OCI-LY7 (cell line): Measurements from ENCODE around the gene TBC1D5. TPM values are rescaled to one million over a fixed set of nuclear protein-coding genes. Genes with fewer than 3 reads are reported as not detected.

Experiments
- BruUV-seq: library from RNA; stranded (reverse); fragments of 400-500 nt; replicated peaks from 2 replicates; lab custom pipeline; 2021; lab: Mats Ljungman, UMichigan
- CTCF ChIA-PET: fragments of 300-600 bp; sonication (Branson Sonifier 250); formaldehyde crosslinking; loops from one replicate; lab custom pipeline; 2022; ENCODE audit warnings: antibody characterized with exemption; ENCODE audit not compliant: unreplicated experiment; lab: Charles Lee
- POLR2A ChIA-PET: fragments of 300-600 bp; sonication (Branson Sonifier 250); formaldehyde crosslinking; loops from one replicate; lab custom pipeline; 2022; ENCODE audit warnings: antibody characterized with exemption; lab: Charles Lee
- DNase-seq: peaks from one replicate; pipeline ENCODE4 v3.0.0-alpha.2; 2015; ENCODE audit warnings: low spot score
- H2AFZ ChIP-seq: fragments of 200-600 bp; sonication (generic), shearing (Covaris generic); 2 replicates; pipeline ENCODE4 v1.6.1; 2014; ENCODE audit warnings: mild to moderate bottlenecking, antibody characterized with exemption, low read length, moderate library complexity
- H3K27ac ChIP-seq: fragments of 200-600 bp; sonication (generic); 2 replicates; pipeline ENCODE4 v1.5.1; 2014; ENCODE audit warnings: mixed run types, low read depth, mild to moderate bottlenecking, moderate library complexity, low read length, inconsistent platforms; ENCODE audit not compliant: poor library complexity, severe bottlenecking
- H3K36me3 ChIP-seq: fragments of 200-600 bp; sonication (generic); 2 replicates; pipeline ENCODE4 v1.6.1; 2014; ENCODE audit warnings: mild to moderate bottlenecking, antibody characterized with exemption, low read length, moderate library complexity, mixed read lengths; ENCODE audit not compliant: insufficient read depth
- H3K4me1 ChIP-seq: fragments of 200-600 bp; sonication (generic); 2 replicates; pipeline ENCODE4 v1.5.1; 2014; ENCODE audit warnings: mild to moderate bottlenecking, low read length; ENCODE audit not compliant: insufficient read depth, poor library complexity, severe bottlenecking
- H3K4me2 ChIP-seq: fragments of 200-600 bp; sonication (generic); 2 replicates; pipeline ENCODE4 v1.6.1; 2014; ENCODE audit warnings: mild to moderate bottlenecking, low read length
- H3K4me3 ChIP-seq: fragments of 200-600 bp; sonication (generic); 2 replicates; pipeline ENCODE4 v1.5.1; 2014; ENCODE audit warnings: mild to moderate bottlenecking, low read depth, low read length; ENCODE audit not compliant: poor library complexity, severe bottlenecking
- H3K79me2 ChIP-seq: fragments of 200-600 bp; sonication (generic); 2 replicates; pipeline ENCODE4 v1.6.1; 2016; ENCODE audit warnings: low read depth, mild to moderate bottlenecking, low read length, moderate library complexity, mixed read lengths; ENCODE audit not compliant: insufficient read depth
- H3K9me2 ChIP-seq: fragments of 200-600 bp; sonication (generic); 2 replicates; pipeline ENCODE4 v1.6.1; 2016; ENCODE audit warnings: mild to moderate bottlenecking, low read length, mixed read lengths; ENCODE audit not compliant: insufficient read depth
- H3K9me3 ChIP-seq: fragments of 200-600 bp; sonication (generic); 2 replicates; pipeline ENCODE4 v1.6.1; 2014; ENCODE audit warnings: mild to moderate bottlenecking, mixed run types, low read length, mixed read lengths
- H4K20me1 ChIP-seq: fragments of 200-600 bp; sonication (generic); 2 replicates; pipeline ENCODE4 v1.6.1; 2014; ENCODE audit warnings: mild to moderate bottlenecking, antibody characterized with exemption, low read length, moderate library complexity, mixed read lengths; ENCODE audit not compliant: insufficient read depth
- EZH2phosphoT487 ChIP-seq: fragments of 200-600 bp; sonication (generic); IDR thresholded peaks from 2 replicates; pipeline ENCODE4 v1.6.1; 2018; ENCODE audit warnings: low read depth, borderline replicate concordance, mild to moderate bottlenecking, mixed run types, antibody characterized with exemption, low read length, moderate library complexity, mixed read lengths
- intact Hi-C: fragments of 100-400 bp; cut with micrococcal nuclease; formaldehyde crosslinking; loops from one replicate; pipeline ENCODE4 v1.10.0; 2022; ENCODE audit not compliant: unreplicated experiment
- total RNA-seq, 2 experiments: library from RNA; depleted of rRNA in 1 of 2; stranded (reverse); fragments of >200 nt in 1 of 2; shearing (Covaris generic) in 1 of 2; gene quantifications; 2 replicates each; pipeline ENCODE4 v1.2.3, GENCODE V29; 2014 to 2022
- TF ChIP-seq, protein P1 (sequence below): fragments of 200-600 bp; sonication (generic); conservative IDR thresholded peaks from 2 replicates; pipeline ENCODE4 v1.5.1; 2014; ENCODE audit warnings: mild to moderate bottlenecking, antibody characterized with exemption, low read length, moderate library complexity, mixed read lengths

TBC1D5 gene
- total RNA-seq, 2 experiments from 2014 or later: 78.5 to 82.4 TPM

DNA sequence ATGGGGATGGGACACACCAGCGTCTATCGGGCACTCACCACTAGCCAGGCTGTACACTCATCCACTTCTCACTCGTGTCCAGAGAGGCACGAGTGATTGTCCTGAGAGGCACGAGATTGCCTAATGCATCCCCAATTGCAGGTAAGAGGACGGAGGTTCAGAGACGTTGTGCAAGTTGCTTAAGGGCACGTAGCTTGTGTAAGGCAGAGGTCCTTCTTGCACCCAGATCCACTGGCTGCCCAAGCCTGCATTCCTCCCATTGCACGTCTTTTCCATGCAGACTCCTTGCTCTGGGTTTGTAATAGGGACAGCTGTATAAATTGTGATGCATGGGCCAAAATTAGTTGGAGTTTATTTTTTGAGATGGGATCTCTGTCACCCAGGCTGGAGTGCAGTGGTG, 593.4 kb downstream of the TBC1D5 start:
- Histone ChIP-seq H3K9me3 (no peaks in the 10 kb centered on the region), H3K36me3 (peaks cover 14% of the 10 kb centered on the region), H3K4me3 (no peak overlapping the region), H3K79me2 (no peaks in the 10 kb centered on the region), H4K20me1 (no peaks in the 10 kb centered on the region), H3K27ac (no peak overlapping the region), H3K4me2 (no peak overlapping the region), H2AFZ (no peak overlapping the region), H3K4me1 (no peaks in the 10 kb centered on the region), H3K9me2 (no peaks in the 10 kb centered on the region)
- no TSS peak for BruUV-seq
- POLR2A ChIA-PET: no interaction called here
- intact Hi-C loops: no loop called here
- no peak for DNase-seq
- TF ChIP-seq, protein P1, sequence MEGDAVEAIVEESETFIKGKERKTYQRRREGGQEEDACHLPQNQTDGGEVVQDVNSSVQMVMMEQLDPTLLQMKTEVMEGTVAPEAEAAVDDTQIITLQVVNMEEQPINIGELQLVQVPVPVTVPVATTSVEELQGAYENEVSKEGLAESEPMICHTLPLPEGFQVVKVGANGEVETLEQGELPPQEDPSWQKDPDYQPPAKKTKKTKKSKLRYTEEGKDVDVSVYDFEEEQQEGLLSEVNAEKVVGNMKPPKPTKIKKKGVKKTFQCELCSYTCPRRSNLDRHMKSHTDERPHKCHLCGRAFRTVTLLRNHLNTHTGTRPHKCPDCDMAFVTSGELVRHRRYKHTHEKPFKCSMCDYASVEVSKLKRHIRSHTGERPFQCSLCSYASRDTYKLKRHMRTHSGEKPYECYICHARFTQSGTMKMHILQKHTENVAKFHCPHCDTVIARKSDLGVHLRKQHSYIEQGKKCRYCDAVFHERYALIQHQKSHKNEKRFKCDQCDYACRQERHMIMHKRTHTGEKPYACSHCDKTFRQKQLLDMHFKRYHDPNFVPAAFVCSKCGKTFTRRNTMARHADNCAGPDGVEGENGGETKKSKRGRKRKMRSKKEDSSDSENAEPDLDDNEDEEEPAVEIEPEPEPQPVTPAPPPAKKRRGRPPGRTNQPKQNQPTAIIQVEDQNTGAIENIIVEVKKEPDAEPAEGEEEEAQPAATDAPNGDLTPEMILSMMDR: no peak
- TF ChIP-seq EZH2phosphoT487: no peak
- CTCF ChIA-PET: no interaction called here

GRCh38 chr3:17144665-17144993, 597.8 kb downstream of the TBC1D5 start:
- no peak for TF ChIP-seq EZH2phosphoT487
- TF ChIP-seq, protein P1: no peak
- ChIA-PET CTCF (no interaction called here), POLR2A (interaction anchor here (0.5 kb wide), 1 partner anchor 542 kb away, joined by 3 read pairs; no protein-coding TSS in a partner anchor)
- H3K79me2 ChIP-seq: no peaks in the 10 kb centered on the region
- no peak overlapping the region for H3K27ac ChIP-seq
- H3K4me3 ChIP-seq: no peak overlapping the region
- H3K36me3 ChIP-seq: no peaks in the 10 kb centered on the region
- H4K20me1 ChIP-seq: no peaks in the 10 kb centered on the region
- no peaks in the 10 kb centered on the region for H3K9me2 ChIP-seq
- intact Hi-C loops: no loop called here
- H3K9me3 ChIP-seq: no peaks in the 10 kb centered on the region
- no TSS peak for BruUV-seq
- DNase-seq: no peak
- H3K4me2 ChIP-seq: no peak overlapping the region
- no peak overlapping the region for H2AFZ ChIP-seq
- H3K4me1 ChIP-seq: no peaks in the 10 kb centered on the region

GRCh38 chr3:17143893-17144664, 598.4 kb downstream of the TBC1D5 start:
- H4K20me1 ChIP-seq: no peaks in the 10 kb centered on the region
- TF ChIP-seq, protein P1: no peak
- no peak for TF ChIP-seq EZH2phosphoT487
- BruUV-seq: no TSS peak
- H3K79me2 ChIP-seq: no peaks in the 10 kb centered on the region
- H3K4me1 ChIP-seq: peaks cover 5% of the 10 kb centered on the region
- no peaks in the 10 kb centered on the region for H3K36me3 ChIP-seq
- H2AFZ ChIP-seq: no peak overlapping the region
- POLR2A ChIA-PET: interaction anchor here (0.5 kb wide), 1 partner anchor 541 kb away, joined by 3 read pairs; no protein-coding TSS in a partner anchor
- DNase-seq: no peak
- intact Hi-C loops: no loop called here
- H3K9me3 ChIP-seq: no peaks in the 10 kb centered on the region
- H3K4me3 ChIP-seq: no peak overlapping the region
- H3K4me2 ChIP-seq: no peak overlapping the region
- CTCF ChIA-PET: no interaction called here
- no peak overlapping the region for H3K27ac ChIP-seq
- no peaks in the 10 kb centered on the region for H3K9me2 ChIP-seq
